ENCODE data around the gene ZNF724.
"Not testable (repeated sequence)": the region's sequence is repeated elsewhere in the genome, so short reads cannot be mapped to it uniquely, and the experiment has no call there.

GRCh38 chr19:23278118-23278517 is 27.9 kb upstream of the ZNF724 start:
- TF ChIP-seq REST (IDR thresholded peaks at IDR 0.05; ENCODE audit: insufficient replicate concordance, low read depth); CTCF (IDR thresholded peaks at IDR 0.05; ENCODE audit: insufficient read depth, low read length); POLR2AphosphoS5 (IDR thresholded peaks at IDR 0.05; ENCODE audit: low read depth); GABPA (IDR thresholded peaks at IDR 0.05; ENCODE audit: low read depth); SPI1 (IDR thresholded peaks at IDR 0.05; ENCODE audit: borderline replicate concordance, low read depth): not testable (repeated sequence)
